SK-N-SH (cell line): Measurements from ENCODE around the gene SMPD2. TPM values are rescaled to one million over a fixed set of nuclear protein-coding genes. Genes with fewer than 3 reads are reported as not detected.

Source experiments
- CTCF ChIA-PET: fragments of 300-600, 350-600 bp; formaldehyde crosslinking; extraction: SDS; loops from one replicate; lab custom pipeline; 2021; lab: Yijun Ruan, JAX
- POLR2A ChIA-PET: fragments of 350-600 bp; sonication (Branson Sonifier 250); formaldehyde crosslinking; extraction: SDS; loops from one replicate; lab custom pipeline; 2020; ENCODE audit warnings: antibody characterized with exemption, inconsistent platforms; lab: Yijun Ruan, JAX
- DNase-seq: peaks from one replicate; pipeline ENCODE4 v3.0.0; 2012
- H2AFZ ChIP-seq: fragments of 200-600 bp; sonication (generic); 2 replicates; pipeline ENCODE4 v1.8.1; 2016; ENCODE audit warnings: antibody characterized with exemption, mild to moderate bottlenecking, low read depth
- H3F3A ChIP-seq: fragments of 200-600 bp; sonication (generic); replicated peaks from 2 replicates; pipeline ENCODE3; 2016; ENCODE audit warnings: antibody characterized with exemption, mild to moderate bottlenecking; ENCODE audit not compliant: insufficient read depth
- H3K27ac ChIP-seq, 2 experiments: fragments of 200-500 bp in 1 of 2; fragments of 200-600 bp in 1 of 2; sonication (Bioruptor generic) in 1 of 2; sonication (generic), shearing (Covaris generic) in 1 of 2; 2 replicates each; pipeline versions ENCODE4 v1.5.1 to v1.6.1; 2014 to 2016; ENCODE audit warnings: low read depth in 2 of 2, inconsistent platforms in 1 of 2, low read length in 1 of 2, mild to moderate bottlenecking in 1 of 2, mixed read lengths in 1 of 2
- H3K27me3 ChIP-seq: fragments of 200-600 bp; sonication (generic), shearing (Covaris generic); 2 replicates; pipeline ENCODE4 v1.6.1; 2016; ENCODE audit warnings: mixed run types; ENCODE audit not compliant: insufficient read depth
- H3K36me3 ChIP-seq, 2 experiments: fragments of 200-500 bp in 1 of 2; fragments of 200-600 bp in 1 of 2; sonication (Bioruptor generic) in 1 of 2; sonication (generic) in 1 of 2; replicated peaks in 1 of 2; 2 replicates each; pipeline versions ENCODE3 to v1.5.1; 2014 to 2016; ENCODE audit warnings: low read length in 1 of 2, mild to moderate bottlenecking in 1 of 2; ENCODE audit not compliant: insufficient read depth in 2 of 2, control insufficient read depth in 1 of 2
- H3K4me1 ChIP-seq, 2 experiments: fragments of 200-500 bp in 1 of 2; fragments of 200-600 bp in 1 of 2; sonication (Bioruptor generic) in 1 of 2; sonication (generic), shearing (Covaris generic) in 1 of 2; 2 replicates each; pipeline versions ENCODE4 v1.5.1 to v1.6.1; 2014 to 2016; ENCODE audit warnings: low read depth in 1 of 2, low read length in 1 of 2, mixed run types in 1 of 2; ENCODE audit not compliant: insufficient read depth in 2 of 2, control insufficient read depth in 1 of 2
- H3K4me2 ChIP-seq: fragments of 200-600 bp; sonication (generic), shearing (Covaris generic); 2 replicates; pipeline ENCODE4 v1.6.1; 2017; ENCODE audit warnings: mixed run types
- H3K4me3 ChIP-seq, 2 experiments: fragments of 200-500 bp in 1 of 2; fragments of 200-600 bp in 1 of 2; sonication (Bioruptor generic) in 1 of 2; sonication (generic), shearing (Covaris generic) in 1 of 2; 2 replicates each; pipeline versions ENCODE4 v1.5.1 to v1.8.1; 2014 to 2016; ENCODE audit warnings: low read depth in 2 of 2, inconsistent platforms in 1 of 2, low read length in 1 of 2, mild to moderate bottlenecking in 1 of 2, mixed read lengths in 1 of 2, moderate library complexity in 1 of 2
- H3K79me2 ChIP-seq: fragments of 200-600 bp; sonication (generic); 2 replicates; pipeline ENCODE4 v1.8.1; 2017; ENCODE audit warnings: mild to moderate bottlenecking; ENCODE audit not compliant: insufficient read depth
- H3K9ac ChIP-seq: fragments of 200-600 bp; sonication (generic); 2 replicates; pipeline ENCODE4 v1.6.1; 2017; ENCODE audit warnings: mixed run types
- H3K9me2 ChIP-seq: fragments of 200-600 bp; sonication (generic); 2 replicates; pipeline ENCODE4 v1.6.1; 2017; ENCODE audit warnings: mixed run types
- H3K9me3 ChIP-seq: fragments of 200-600 bp; sonication (generic); 2 replicates; pipeline ENCODE4 v1.6.1; 2017; ENCODE audit warnings: mixed run types, mild to moderate bottlenecking, moderate library complexity
- H4K20me1 ChIP-seq: fragments of 200-600 bp; sonication (generic); 2 replicates; pipeline ENCODE4 v1.6.1; 2017; ENCODE audit warnings: mild to moderate bottlenecking, mixed run types; ENCODE audit not compliant: insufficient read depth
- CHD2 ChIP-seq: fragments of 150-350 bp; IDR thresholded peaks from 2 replicates; pipeline ENCODE4 v1.6.1; 2018; ENCODE audit warnings: low read length; ENCODE audit not compliant: partially characterized antibody
- ELF1 ChIP-seq: IDR thresholded peaks from 2 replicates; pipeline ENCODE4 v1.4.0; 2012
- EP300 ChIP-seq, 2 experiments: IDR thresholded peaks; 2 replicates each; pipeline versions ENCODE4 v1.4.0 to v1.6.1; 2012; ENCODE audit warnings: borderline replicate concordance in 1 of 2, low read depth in 1 of 2, low read length in 1 of 2
- FOXJ3 ChIP-seq: sonication (generic); formaldehyde crosslinking; IDR thresholded peaks from 2 replicates; pipeline ENCODE4 v1.5.1; 2020; ENCODE audit warnings: mild to moderate bottlenecking, missing genetic modification reagents
- FOXM1 ChIP-seq: IDR thresholded peaks from 2 replicates; pipeline ENCODE4 v1.4.0; 2012; ENCODE audit warnings: low read depth, mild to moderate bottlenecking
- GATA2 ChIP-seq: sonication (generic); formaldehyde crosslinking; IDR thresholded peaks from 2 replicates; pipeline ENCODE4 v1.5.0; 2020; ENCODE audit warnings: mild to moderate bottlenecking, missing genetic modification reagents
- JUND ChIP-seq: IDR thresholded peaks from 2 replicates; pipeline ENCODE4 v1.4.0; 2012
- NFIC ChIP-seq: IDR thresholded peaks from 2 replicates; pipeline ENCODE4 v1.4.0; 2012; ENCODE audit warnings: borderline replicate concordance
- NRF1 ChIP-seq: IDR thresholded peaks from 2 replicates; pipeline ENCODE4 v1.6.1; 2012; ENCODE audit warnings: low read depth, mild to moderate bottlenecking, low read length
- RAD21 ChIP-seq: IDR thresholded peaks from 2 replicates; pipeline ENCODE4 v1.6.1; 2012; ENCODE audit warnings: mild to moderate bottlenecking, low read length
- RCOR1 ChIP-seq: fragments of 150-350 bp; IDR thresholded peaks from 2 replicates; pipeline ENCODE4 v1.6.1; 2017; ENCODE audit warnings: antibody characterized with exemption, low read length
- RXRA ChIP-seq: IDR thresholded peaks from 2 replicates; pipeline ENCODE4 v1.4.0; 2012; ENCODE audit warnings: low read depth, mild to moderate bottlenecking, borderline replicate concordance
- SIN3A ChIP-seq: IDR thresholded peaks from 2 replicates; pipeline ENCODE4 v1.6.1; 2012; ENCODE audit warnings: low read depth, mild to moderate bottlenecking, low read length, moderate library complexity, borderline replicate concordance
- TAF1 ChIP-seq: IDR thresholded peaks from 2 replicates; pipeline ENCODE4 v1.6.1; 2012; ENCODE audit warnings: low read depth, mild to moderate bottlenecking, low read length, moderate library complexity, borderline replicate concordance
- TCF12 ChIP-seq: IDR thresholded peaks from 2 replicates; pipeline ENCODE4 v1.4.0; 2012
- TEAD4 ChIP-seq: IDR thresholded peaks from 2 replicates; pipeline ENCODE4 v1.4.0; 2012; ENCODE audit warnings: mild to moderate bottlenecking, borderline replicate concordance; ENCODE audit not compliant: insufficient read depth
- WGBS: methylation state at CpG from one replicate; pipeline ENCODE4 v1.1.6; 2017; ENCODE audit warnings: low lambda C conversion rate; 5-methylcytosine and 5-hydroxymethylcytosine counted together
- polyA plus RNA-seq, 3 experiments: library from polyadenylated mRNA; depleted of rRNA; stranded (reverse); fragments of >200 nt; gene quantifications; 2 replicates each; pipeline ENCODE4 v1.2.3, GENCODE V29; 2012
- TF ChIP-seq, protein P1 (sequence below): fragments of 150-350 bp; IDR thresholded peaks from 2 replicates; pipeline ENCODE4 v1.6.1; 2016; ENCODE audit warnings: mild to moderate bottlenecking, low read depth, low read length
- TF ChIP-seq, protein P2 (sequence below): fragments of 200-600 bp; sonication (generic); IDR thresholded peaks from 2 replicates; pipeline ENCODE4 v1.6.1; 2017; ENCODE audit warnings: antibody characterized with exemption, mild to moderate bottlenecking, moderate library complexity
- TF ChIP-seq, protein P3 (sequence below): IDR thresholded peaks from 2 replicates; pipeline ENCODE4 v1.4.0; 2012; ENCODE audit warnings: low read depth, borderline replicate concordance
- TF ChIP-seq, protein P4 (sequence below): IDR thresholded peaks from 2 replicates; pipeline ENCODE4 v1.4.0; 2012; ENCODE audit warnings: low read depth, borderline replicate concordance

Gene SMPD2
- polyA plus RNA-seq, 1 of the 3 experiments (the other 2 are of a cell fraction): 9.7 TPM

DNA sequence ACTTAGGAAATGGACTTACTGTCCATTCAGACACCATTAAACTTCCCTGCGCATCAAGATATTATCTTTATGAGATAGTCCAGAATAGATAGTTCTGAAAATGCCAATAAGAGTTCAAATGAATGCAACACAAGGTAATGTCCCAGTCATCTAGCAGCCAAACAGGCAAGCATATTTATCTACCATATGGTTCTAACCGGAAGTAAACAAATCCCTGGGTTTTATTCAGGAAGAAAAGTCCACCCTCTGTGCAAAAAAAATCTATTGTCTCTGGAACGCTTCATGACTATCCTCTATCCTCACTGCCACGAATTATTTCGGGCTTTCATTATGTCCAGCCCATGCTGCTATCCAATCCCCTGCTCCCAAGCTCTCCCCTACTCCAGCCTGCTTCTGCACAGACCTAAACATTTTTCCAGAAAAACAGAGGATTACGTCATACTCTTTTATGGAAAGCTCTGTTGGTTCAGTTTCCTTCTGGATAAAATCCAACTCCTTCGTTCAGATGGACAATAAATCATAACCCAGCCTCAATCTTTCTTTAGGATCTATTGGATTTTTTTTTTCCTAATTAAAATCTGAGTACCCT is 11.5 kb upstream of the SMPD2 start:
- TF ChIP-seq, protein P1, sequence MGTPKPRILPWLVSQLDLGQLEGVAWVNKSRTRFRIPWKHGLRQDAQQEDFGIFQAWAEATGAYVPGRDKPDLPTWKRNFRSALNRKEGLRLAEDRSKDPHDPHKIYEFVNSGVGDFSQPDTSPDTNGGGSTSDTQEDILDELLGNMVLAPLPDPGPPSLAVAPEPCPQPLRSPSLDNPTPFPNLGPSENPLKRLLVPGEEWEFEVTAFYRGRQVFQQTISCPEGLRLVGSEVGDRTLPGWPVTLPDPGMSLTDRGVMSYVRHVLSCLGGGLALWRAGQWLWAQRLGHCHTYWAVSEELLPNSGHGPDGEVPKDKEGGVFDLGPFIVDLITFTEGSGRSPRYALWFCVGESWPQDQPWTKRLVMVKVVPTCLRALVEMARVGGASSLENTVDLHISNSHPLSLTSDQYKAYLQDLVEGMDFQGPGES: no peak
- TF ChIP-seq CHD2: no peak
- no peak for TF ChIP-seq EP300 (IDR thresholded peaks at IDR 0.05; ENCODE audit: borderline replicate concordance in 1 of 2, low read depth in 1 of 2, low read length in 1 of 2)
- TF ChIP-seq RAD21: no peak
- TF ChIP-seq NRF1: no peak
- no peak for TF ChIP-seq TEAD4
- no peak for TF ChIP-seq NFIC
- TF ChIP-seq, protein P2, sequence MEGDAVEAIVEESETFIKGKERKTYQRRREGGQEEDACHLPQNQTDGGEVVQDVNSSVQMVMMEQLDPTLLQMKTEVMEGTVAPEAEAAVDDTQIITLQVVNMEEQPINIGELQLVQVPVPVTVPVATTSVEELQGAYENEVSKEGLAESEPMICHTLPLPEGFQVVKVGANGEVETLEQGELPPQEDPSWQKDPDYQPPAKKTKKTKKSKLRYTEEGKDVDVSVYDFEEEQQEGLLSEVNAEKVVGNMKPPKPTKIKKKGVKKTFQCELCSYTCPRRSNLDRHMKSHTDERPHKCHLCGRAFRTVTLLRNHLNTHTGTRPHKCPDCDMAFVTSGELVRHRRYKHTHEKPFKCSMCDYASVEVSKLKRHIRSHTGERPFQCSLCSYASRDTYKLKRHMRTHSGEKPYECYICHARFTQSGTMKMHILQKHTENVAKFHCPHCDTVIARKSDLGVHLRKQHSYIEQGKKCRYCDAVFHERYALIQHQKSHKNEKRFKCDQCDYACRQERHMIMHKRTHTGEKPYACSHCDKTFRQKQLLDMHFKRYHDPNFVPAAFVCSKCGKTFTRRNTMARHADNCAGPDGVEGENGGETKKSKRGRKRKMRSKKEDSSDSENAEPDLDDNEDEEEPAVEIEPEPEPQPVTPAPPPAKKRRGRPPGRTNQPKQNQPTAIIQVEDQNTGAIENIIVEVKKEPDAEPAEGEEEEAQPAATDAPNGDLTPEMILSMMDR: no peak
- TF ChIP-seq SIN3A: no peak
- no peak for TF ChIP-seq RXRA
- TF ChIP-seq FOXM1: no peak
- no peak for TF ChIP-seq ELF1
- no peak for TF ChIP-seq JUND
- TF ChIP-seq, protein P3, sequence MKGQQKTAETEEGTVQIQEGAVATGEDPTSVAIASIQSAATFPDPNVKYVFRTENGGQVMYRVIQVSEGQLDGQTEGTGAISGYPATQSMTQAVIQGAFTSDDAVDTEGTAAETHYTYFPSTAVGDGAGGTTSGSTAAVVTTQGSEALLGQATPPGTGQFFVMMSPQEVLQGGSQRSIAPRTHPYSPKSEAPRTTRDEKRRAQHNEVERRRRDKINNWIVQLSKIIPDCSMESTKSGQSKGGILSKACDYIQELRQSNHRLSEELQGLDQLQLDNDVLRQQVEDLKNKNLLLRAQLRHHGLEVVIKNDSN: no peak
- TF ChIP-seq FOXJ3 (CRISPR knock-in tag): no peak
- TF ChIP-seq TAF1: no peak
- TF ChIP-seq, protein P4, sequence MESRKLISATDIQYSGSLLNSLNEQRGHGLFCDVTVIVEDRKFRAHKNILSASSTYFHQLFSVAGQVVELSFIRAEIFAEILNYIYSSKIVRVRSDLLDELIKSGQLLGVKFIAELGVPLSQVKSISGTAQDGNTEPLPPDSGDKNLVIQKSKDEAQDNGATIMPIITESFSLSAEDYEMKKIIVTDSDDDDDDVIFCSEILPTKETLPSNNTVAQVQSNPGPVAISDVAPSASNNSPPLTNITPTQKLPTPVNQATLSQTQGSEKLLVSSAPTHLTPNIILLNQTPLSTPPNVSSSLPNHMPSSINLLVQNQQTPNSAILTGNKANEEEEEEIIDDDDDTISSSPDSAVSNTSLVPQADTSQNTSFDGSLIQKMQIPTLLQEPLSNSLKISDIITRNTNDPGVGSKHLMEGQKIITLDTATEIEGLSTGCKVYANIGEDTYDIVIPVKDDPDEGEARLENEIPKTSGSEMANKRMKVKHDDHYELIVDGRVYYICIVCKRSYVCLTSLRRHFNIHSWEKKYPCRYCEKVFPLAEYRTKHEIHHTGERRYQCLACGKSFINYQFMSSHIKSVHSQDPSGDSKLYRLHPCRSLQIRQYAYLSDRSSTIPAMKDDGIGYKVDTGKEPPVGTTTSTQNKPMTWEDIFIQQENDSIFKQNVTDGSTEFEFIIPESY: no peak
- no peak for TF ChIP-seq TCF12
- TF ChIP-seq RCOR1: no peak
- no peak for TF ChIP-seq GATA2 (CRISPR knock-in tag)
- TF ChIP-seq, all 33 proteins: peak for 0
- H3K36me3 ChIP-seq: no peaks in the 10 kb centered on the region
- no peaks in the 10 kb centered on the region for H3K9me2 ChIP-seq
- no peak overlapping the region for H2AFZ ChIP-seq
- H4K20me1 ChIP-seq: no peaks in the 10 kb centered on the region
- no peak for DNase-seq
- no peaks in the 10 kb centered on the region for H3K27me3 ChIP-seq
- POLR2A ChIA-PET: no interaction called here
- no peak overlapping the region for H3K27ac ChIP-seq
- H3K79me2 ChIP-seq: no peaks in the 10 kb centered on the region
- 56% methylated on average over 7 of the region's 7 CpGs for WGBS
- no peaks in the 10 kb centered on the region for H3F3A ChIP-seq
- no peaks in the 10 kb centered on the region for H3K9me3 ChIP-seq
- CTCF ChIA-PET: interaction anchor here (1.0 to 2.9 kb wide), 4 partner anchors 9 to 45 kb away, joined by 3 to 10 read pairs (median 4); partner anchors contain the start of gene CD164
- H3K4me2 ChIP-seq: no peak overlapping the region
- H3K4me3 ChIP-seq: no peak overlapping the region
- H3K4me1 ChIP-seq: peaks cover 0 to 3% of the 10 kb centered on the region in 2 experiments; a peak in 1 of 4 replicates
- no peak overlapping the region for H3K9ac ChIP-seq
